Smooth muscle cell of the coronary artery (primary cell): ENCODE results near the gene GOLGA8A. TPM values are rescaled to one million over a fixed set of nuclear protein-coding genes. Genes with fewer than 3 reads are reported as not detected.

Experiments used
- total RNA-seq: library from RNA; depleted of rRNA; stranded (reverse); fragments of >200 nt; gene quantifications from 2 replicates; pipeline ENCODE4 v1.2.3, GENCODE V29; 2014; ENCODE audit warnings: low replicate concordance

GOLGA8A gene
- 9.9 and 11.3 TPM in 2 replicates for total RNA-seq

GRCh38 chr15:34437687-34438086 lies at the start of gene GOLGA8A:
GOLGA8A (minus strand) TSS chr15:34437808; CDS start chr15:34389691, 48,117 bp downstream.

Other genes starting within 250 kb of the GOLGA8A start
- gene KATNBL1, start 227.7 kb downstream of the GOLGA8A start, total RNA-seq, result 10.3 and 35.6 TPM in 2 replicates
- 143 and 202 TPM in 2 replicates for gene EMC4, start 212.8 kb downstream of the GOLGA8A start, total RNA-seq
- 10.1 and 14.5 TPM in 2 replicates for gene SLC12A6, start 100.0 kb downstream of the GOLGA8A start, total RNA-seq
- gene NOP10, start 94.7 kb downstream of the GOLGA8A start, total RNA-seq, result 128 and 253 TPM in 2 replicates
- not detected in 2 replicates for gene NUTM1, start 94.5 kb downstream of the GOLGA8A start, total RNA-seq
- gene LPCAT4, start 70.6 kb downstream of the GOLGA8A start, total RNA-seq, result 6.8 and 7.7 TPM in 2 replicates
- gene GOLGA8B, start 145.8 kb upstream of the GOLGA8A start, total RNA-seq, result 11.7 and 17.1 TPM in 2 replicates